GM19452 (cell line): Measurements from ENCODE around the gene SLC6A14.

Source experiments
- ATAC-seq: cut with Tn5 transposase; IDR thresholded peaks from one replicate; pipeline ENCODE4 v1.9.1; 2021; ENCODE audit not compliant: unreplicated experiment

SLC6A14 gene

GRCh38 chrX:116436358-116436816, at the start of gene SLC6A14:
SLC6A14 (plus strand) TSS chrX:116436606; CDS start chrX:116436710, 104 bp downstream.
- ATAC-seq: no peak

- no peak for ATAC-seq
Observed at GRCh38 chrX:116395752-116396151, 40.7 kb upstream of the SLC6A14 start.

GRCh38 chrX:116399681-116400080, 36.7 kb upstream of the SLC6A14 start:
- ATAC-seq: no peak

GRCh38 chrX:116409219-116409618, 27.2 kb upstream of the SLC6A14 start:
- ATAC-seq: no peak

- no peak for ATAC-seq
Observed at GRCh38 chrX:116413273-116413672, 23.1 kb upstream of the SLC6A14 start.

- ATAC-seq: no peak
Observed at GRCh38 chrX:116417214-116417613, 19.2 kb upstream of the SLC6A14 start.

GRCh38 chrX:116417968-116418367, 18.4 kb upstream of the SLC6A14 start:
- ATAC-seq: no peak

- ATAC-seq: no peak
Observed at GRCh38 chrX:116427978-116428377, 8.4 kb upstream of the SLC6A14 start.

GRCh38 chrX:116435597-116435996, 809 bp upstream of the SLC6A14 start:
- no peak for ATAC-seq

GRCh38 chrX:116449156-116449555, 12.8 kb downstream of the SLC6A14 start:
- no peak for ATAC-seq

- ATAC-seq: no peak
Observed at GRCh38 chrX:116462822-116463221, 26.4 kb downstream of the SLC6A14 start, which contains the start of gene CT83. CT83 (minus strand) TSS chrX:116462976; CDS start chrX:116462856, 120 bp downstream.

GRCh38 chrX:116480059-116480458, 43.7 kb downstream of the SLC6A14 start:
- no peak for ATAC-seq

- no peak for ATAC-seq
Observed at GRCh38 chrX:116490104-116490503, 53.7 kb downstream of the SLC6A14 start.

GRCh38 chrX:116493271-116493670, 56.9 kb downstream of the SLC6A14 start:
- ATAC-seq: no peak

- no peak for ATAC-seq
Observed at GRCh38 chrX:116499780-116500179, 63.4 kb downstream of the SLC6A14 start.
